K562 (cell line): ENCODE results near the gene CEP250.

Experiments used
- GABPA ChIP-seq: fragments of 200-800 bp; sonication (Bioruptor generic); conservative IDR thresholded peaks from 2 replicates; pipeline ENCODE4 v1.6.1; 2016; ENCODE audit warnings: low read depth, missing genetic modification characterization, missing compliant biosample characterization
- RBBP5 ChIP-seq: fragments of 200-600 bp; sonication (generic); IDR thresholded peaks from 2 replicates; pipeline ENCODE4 v1.6.1; 2012; ENCODE audit warnings: borderline replicate concordance, mild to moderate bottlenecking, low read length, control low read depth, inconsistent platforms; ENCODE audit not compliant: insufficient read depth, poor library complexity, severe bottlenecking

DNA sequence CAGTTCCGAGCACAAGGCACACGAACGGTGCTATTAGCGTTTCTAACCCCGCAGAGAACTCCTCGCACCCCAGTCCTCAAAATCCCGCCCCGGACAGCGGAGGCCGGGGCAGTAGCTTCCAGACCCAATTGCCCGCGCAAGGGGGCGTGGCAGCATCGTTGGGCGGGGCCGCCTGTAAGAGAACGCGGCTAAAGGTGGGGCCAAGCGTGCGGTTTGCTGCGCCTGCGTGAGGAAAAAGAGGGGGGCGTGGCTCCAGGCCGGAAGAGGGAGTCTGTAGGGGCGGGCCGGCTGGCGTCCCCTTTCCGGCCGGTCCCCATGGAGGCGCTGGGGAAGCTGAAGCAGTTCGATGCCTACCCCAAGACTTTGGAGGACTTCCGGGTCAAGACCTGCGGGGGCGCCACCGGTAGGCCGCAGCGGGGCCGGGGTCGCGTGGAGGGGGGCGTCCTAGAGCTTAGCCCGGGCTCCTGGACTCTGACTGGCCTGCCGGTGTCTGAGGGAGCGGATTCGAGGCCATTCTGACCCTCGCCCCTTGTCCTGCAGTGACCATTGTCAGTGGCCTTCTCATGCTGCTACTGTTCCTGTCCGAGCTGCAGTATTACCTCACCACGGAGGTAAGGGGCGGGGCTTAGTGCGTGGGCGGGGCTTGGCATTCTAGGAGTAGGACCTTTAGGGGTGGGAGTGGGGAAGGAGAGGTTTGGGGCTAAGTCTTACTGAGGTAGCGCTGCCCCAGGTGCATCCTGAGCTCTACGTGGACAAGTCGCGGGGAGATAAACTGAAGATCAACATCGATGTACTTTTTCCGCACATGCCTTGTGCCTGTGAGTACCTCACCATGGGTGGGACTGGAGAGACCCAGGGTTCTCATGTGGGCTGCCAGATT lies 86.6 kb downstream of the CEP250 start, which contains the start of gene ERGIC3:
- TF ChIP-seq GABPA (tag) (peak; percentile 96), RBBP5 (peak; percentile 32)
